MG63 (cell line): Measurements from ENCODE around the gene PPP2R2D. TPM values are rescaled to one million over a fixed set of nuclear protein-coding genes. Genes with fewer than 3 reads are reported as not detected.
A peak's percentile ranks its signal among the peaks of the same experiment; 100 is the strongest.
"Not testable (repeated sequence)": the region's sequence is repeated elsewhere in the genome, so short reads cannot be mapped to it uniquely, and the experiment has no call there.

Experiments
- DNase-seq: peaks from one replicate; pipeline ENCODE4 v3.0.0-alpha.2; 2020
- H3K27me3 ChIP-seq: fragments of 250-450 bp; sonication (Bioruptor Pico); 2 replicates; pipeline ENCODE4 v1.5.1; 2020; ENCODE audit warnings: mild to moderate bottlenecking, moderate library complexity
- H3K36me3 ChIP-seq: fragments of 250-450 bp; sonication (Bioruptor Pico); 2 replicates; pipeline ENCODE4 v1.5.1; 2020; ENCODE audit warnings: mild to moderate bottlenecking, moderate library complexity
- H3K4me3 ChIP-seq: fragments of 250-450 bp; sonication (Bioruptor Pico); 2 replicates; pipeline ENCODE4 v1.5.1; 2020; ENCODE audit warnings: mild to moderate bottlenecking, moderate library complexity
- H3K9me3 ChIP-seq: fragments of 250-450 bp; sonication (Bioruptor Pico); 2 replicates; pipeline ENCODE4 v1.5.1; 2020; ENCODE audit warnings: mild to moderate bottlenecking, moderate library complexity
- total RNA-seq: library from RNA; depleted of rRNA; stranded (reverse); fragments of >200 nt; shearing (Covaris generic); gene quantifications from 2 replicates; pipeline ENCODE4 v1.2.3, GENCODE V29; 2014; ENCODE audit warnings: low replicate concordance

PPP2R2D gene
- total RNA-seq, 1 experiment from 2014 or later: 28.8 TPM

DNA sequence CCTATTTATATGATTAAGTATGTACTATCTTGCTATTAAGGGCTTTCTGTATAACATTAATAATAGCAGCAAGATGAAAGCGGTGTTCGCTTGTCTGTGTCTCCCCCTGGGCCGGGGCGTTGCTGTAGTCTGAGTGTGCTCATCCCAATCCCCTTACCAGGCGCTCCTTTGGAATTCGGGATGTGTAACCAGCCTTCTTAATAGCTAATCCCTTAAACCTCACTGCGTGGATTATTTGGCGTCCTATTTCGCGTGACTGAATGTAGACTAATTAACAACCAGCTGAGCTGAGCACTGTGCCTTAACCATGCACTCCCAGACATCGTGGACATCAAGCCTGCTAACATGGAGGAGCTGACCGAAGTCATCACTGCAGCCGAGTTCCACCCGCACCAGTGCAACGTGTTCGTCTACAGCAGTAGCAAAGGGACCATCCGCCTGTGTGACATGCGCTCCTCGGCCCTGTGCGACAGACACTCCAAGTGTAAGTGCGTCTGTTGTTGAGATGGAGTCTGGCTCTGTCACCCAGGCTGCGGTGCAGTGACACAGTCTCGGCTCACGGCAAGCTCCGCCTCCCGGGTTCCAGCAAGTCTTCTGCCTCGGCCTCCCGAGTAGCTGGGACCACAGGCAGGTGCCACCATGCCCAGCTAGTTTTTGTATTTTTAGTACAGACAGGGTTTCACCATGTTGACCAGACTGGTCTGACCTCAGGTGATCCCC, 44.3 kb downstream of the PPP2R2D start:
- H3K27me3 ChIP-seq: no peaks in the 10 kb centered on the region

GRCh38 chr10:131946321-131946751, 45.5 kb downstream of the PPP2R2D start:
- H3K27me3 ChIP-seq: no peaks in the 10 kb centered on the region
- peak; percentile 50 for DNase-seq

More for the DNA sequence above, 44.3 kb downstream of the PPP2R2D start:
- Histone ChIP-seq H3K4me3 (no peak overlapping the region), H3K9me3 (no peaks in the 10 kb centered on the region), H3K36me3 (peaks cover 66% of the 10 kb centered on the region)
- DNase-seq: no peak

DNA sequence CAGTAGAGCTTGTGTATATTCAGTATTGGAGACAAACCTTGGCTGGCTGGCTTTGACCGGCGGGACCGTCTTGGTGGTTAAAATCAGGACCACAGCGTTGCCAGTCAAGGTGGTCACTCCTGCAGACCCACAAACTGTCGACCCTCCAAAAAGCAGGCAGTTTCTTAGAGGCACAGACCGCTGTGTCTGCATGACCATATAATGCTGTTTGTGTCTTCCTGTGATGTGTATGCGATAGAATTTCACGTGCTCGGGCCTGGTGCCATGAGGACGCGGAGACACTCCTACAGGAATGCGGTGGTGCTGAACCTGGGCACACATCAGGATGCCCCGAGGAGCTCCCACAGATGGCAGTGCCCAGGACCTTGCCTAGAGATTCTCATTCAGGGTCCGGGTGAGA, 46.1 kb downstream of the PPP2R2D start:
- H3K36me3 ChIP-seq: peaks cover 65% of the 10 kb centered on the region
- no peaks in the 10 kb centered on the region for H3K27me3 ChIP-seq
- H3K4me3 ChIP-seq: no peak overlapping the region
- no peaks in the 10 kb centered on the region for H3K9me3 ChIP-seq
- no peak for DNase-seq

More at GRCh38 chr10:131946321-131946751, 45.5 kb downstream of the PPP2R2D start:
- Histone ChIP-seq H3K4me3 (no peak overlapping the region), H3K9me3 (no peaks in the 10 kb centered on the region), H3K36me3 (peaks cover 70% of the 10 kb centered on the region)

- peaks cover 65% of the 10 kb centered on the region for H3K36me3 ChIP-seq
- DNase-seq: peak; percentile 47
- H3K4me3 ChIP-seq: no peak overlapping the region
- H3K27me3 ChIP-seq: no peaks in the 10 kb centered on the region
- H3K9me3 ChIP-seq: no peaks in the 10 kb centered on the region
Observed at GRCh38 chr10:131947631-131948347, 47.0 kb downstream of the PPP2R2D start.

- Histone ChIP-seq H3K4me3 (no peak overlapping the region), H3K36me3 (peaks cover 65% of the 10 kb centered on the region), H3K9me3 (no peaks in the 10 kb centered on the region), H3K27me3 (no peaks in the 10 kb centered on the region)
- DNase-seq: no peak
Observed at GRCh38 chr10:131948501-131948900, 47.7 kb downstream of the PPP2R2D start.

DNA sequence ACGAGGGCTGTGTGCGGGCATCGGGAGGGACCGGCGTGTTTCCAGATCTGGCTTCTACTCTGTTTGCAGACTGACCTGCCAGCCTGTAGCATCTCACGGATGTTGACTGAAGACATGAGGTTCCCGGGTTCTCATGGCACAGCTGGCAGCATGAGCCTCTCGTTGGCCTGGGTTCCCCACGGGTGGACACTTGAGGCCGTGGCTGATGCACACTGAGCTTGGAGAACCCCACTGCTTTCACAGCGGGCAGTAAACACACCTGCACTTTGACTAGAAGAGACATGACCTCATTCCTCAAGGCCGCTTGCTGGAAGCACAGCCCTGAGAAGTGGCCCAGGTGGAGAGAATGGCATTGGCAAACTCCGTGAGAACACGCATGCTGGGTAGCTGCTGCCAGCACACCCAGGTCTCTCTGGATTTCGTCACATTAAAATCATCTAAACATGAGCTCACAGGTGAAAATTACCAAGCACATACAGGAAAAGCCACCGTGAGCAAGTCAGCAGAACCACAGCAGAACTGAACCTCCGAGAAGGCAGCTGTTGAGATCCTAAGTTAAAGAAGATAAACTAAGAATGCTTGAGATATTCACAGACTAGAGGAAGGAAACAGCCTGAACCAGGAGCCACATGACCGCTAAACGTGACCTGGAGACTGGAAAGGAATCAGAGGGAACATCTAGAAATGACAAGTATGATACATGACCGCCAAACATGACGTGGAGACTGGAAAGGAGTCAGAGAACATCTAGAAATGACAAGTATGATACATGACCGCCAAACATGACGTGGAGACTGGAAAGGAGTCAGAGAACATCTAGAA, 48.4 kb downstream of the PPP2R2D start:
- H3K36me3 ChIP-seq: peaks cover 59% of the 10 kb centered on the region
- no peak for DNase-seq
- H3K27me3 ChIP-seq: no peaks in the 10 kb centered on the region
- no peaks in the 10 kb centered on the region for H3K9me3 ChIP-seq
- H3K4me3 ChIP-seq: no peak overlapping the region

GRCh38 chr10:131949908-131950307, 49.1 kb downstream of the PPP2R2D start:
- H3K36me3 ChIP-seq: peaks cover 57% of the 10 kb centered on the region
- not testable (repeated sequence) for H3K4me3 ChIP-seq, H3K9me3 ChIP-seq, DNase-seq, H3K27me3 ChIP-seq

DNA sequence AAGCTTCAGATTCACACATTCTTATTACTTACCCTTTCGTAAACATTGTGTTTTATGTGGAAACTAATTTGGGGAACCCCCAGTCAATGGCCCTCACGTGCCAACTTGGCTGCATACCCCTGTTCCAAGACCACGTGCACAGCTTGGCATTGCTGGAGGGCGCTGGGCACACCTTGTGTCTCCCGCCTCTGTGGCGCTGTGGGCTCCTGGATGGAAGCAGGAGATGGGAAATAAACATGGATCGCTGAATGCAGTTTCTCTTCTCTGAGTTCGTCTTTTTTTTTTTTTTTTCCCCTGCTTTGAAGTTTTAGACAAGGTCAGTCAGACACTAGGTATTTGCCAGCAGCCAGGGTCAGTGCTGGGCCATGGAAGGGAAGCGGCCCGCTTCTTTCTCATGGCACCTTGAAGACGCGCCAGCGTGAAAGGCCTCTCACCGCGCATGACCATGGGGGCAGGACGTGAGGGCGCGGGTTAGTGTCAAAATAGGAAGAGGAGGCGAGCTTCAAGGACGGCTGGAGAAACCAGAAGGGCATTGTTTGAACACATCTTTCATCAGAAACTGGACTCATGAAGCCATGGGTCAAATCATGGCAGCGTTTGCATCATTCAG, 53.7 kb downstream of the PPP2R2D start:
- no peaks in the 10 kb centered on the region for H3K9me3 ChIP-seq
- peaks cover 33% of the 10 kb centered on the region for H3K36me3 ChIP-seq
- DNase-seq: no peak
- no peak overlapping the region for H3K4me3 ChIP-seq
- no peaks in the 10 kb centered on the region for H3K27me3 ChIP-seq

GRCh38 chr10:131955591-131956340, 55.0 kb downstream of the PPP2R2D start:
- Histone ChIP-seq H3K9me3 (no peaks in the 10 kb centered on the region), H3K27me3 (no peaks in the 10 kb centered on the region), H3K36me3 (peaks cover 27% of the 10 kb centered on the region), H3K4me3 (no peak overlapping the region)
- no peak for DNase-seq

DNA sequence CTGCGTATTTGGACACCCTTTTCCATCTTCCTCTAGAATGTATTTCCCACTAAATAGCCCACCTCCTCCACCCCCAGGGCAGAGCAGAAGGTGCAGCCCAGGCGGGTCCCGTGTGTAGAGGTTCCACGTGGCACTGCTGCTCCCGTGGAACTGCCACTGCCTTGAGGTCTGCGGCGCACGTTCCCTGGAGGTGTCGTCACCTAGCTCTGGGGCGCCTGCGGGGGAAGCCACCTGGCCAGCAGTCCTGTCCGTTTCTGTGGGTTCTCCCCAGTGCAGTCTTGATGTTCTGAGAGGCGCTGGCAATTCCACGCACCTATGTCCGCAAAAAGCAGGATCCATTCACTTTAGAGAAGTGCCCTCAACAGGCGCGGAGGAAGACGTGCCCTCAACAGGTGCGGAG, 59.0 kb downstream of the PPP2R2D start:
- H3K4me3 ChIP-seq: no peak overlapping the region
- H3K9me3 ChIP-seq: no peaks in the 10 kb centered on the region
- no peaks in the 10 kb centered on the region for H3K27me3 ChIP-seq
- DNase-seq: no peak
- H3K36me3 ChIP-seq: peaks cover 26% of the 10 kb centered on the region

- no peaks in the 10 kb centered on the region for H3K27me3 ChIP-seq
- peaks cover 28% of the 10 kb centered on the region for H3K36me3 ChIP-seq
- no peaks in the 10 kb centered on the region for H3K9me3 ChIP-seq
- H3K4me3 ChIP-seq: no peak overlapping the region
- no peak for DNase-seq
Observed at GRCh38 chr10:131960631-131961046, 59.8 kb downstream of the PPP2R2D start.

- no peak overlapping the region; the same call in 1 of the 2 replicates for H3K4me3 ChIP-seq
- DNase-seq: no peak
Observed at GRCh38 chr10:131961047-131961776, 60.4 kb downstream of the PPP2R2D start.

GRCh38 chr10:131961777-131962662, 61.2 kb downstream of the PPP2R2D start:
- peak; percentile 74 for DNase-seq
- H3K4me3 ChIP-seq: peak overlapping the region; percentile 27
- no peaks in the 10 kb centered on the region for H3K27me3 ChIP-seq
- peaks cover 23% of the 10 kb centered on the region for H3K36me3 ChIP-seq
- H3K9me3 ChIP-seq: no peaks in the 10 kb centered on the region

More at GRCh38 chr10:131961047-131961776, 60.4 kb downstream of the PPP2R2D start:
- no peaks in the 10 kb centered on the region for H3K9me3 ChIP-seq
- peaks cover 27% of the 10 kb centered on the region for H3K36me3 ChIP-seq
- H3K27me3 ChIP-seq: no peaks in the 10 kb centered on the region

- Histone ChIP-seq H3K9me3 (no peaks in the 10 kb centered on the region), H3K27me3 (no peaks in the 10 kb centered on the region), H3K36me3 (peaks cover 36% of the 10 kb centered on the region), H3K4me3 (no peak overlapping the region)
- no peak for DNase-seq
Observed at GRCh38 chr10:131963350-131963749, 62.5 kb downstream of the PPP2R2D start.
